Large intestine (tissue), 3 donors: ENCODE results near the gene KDM6A. TPM values are rescaled to one million over a fixed set of nuclear protein-coding genes. Genes with fewer than 3 reads are reported as not detected.
"Not testable (repeated sequence)": the region's sequence is repeated elsewhere in the genome, so short reads cannot be mapped to it uniquely, and the experiment has no call there.

Experiments used
- DNase-seq, 2 donors: peaks; one replicate each; pipeline versions ENCODE4 v3.0.0 to v3.0.0-alpha.2; 2013
- H3K27ac ChIP-seq: one replicate; pipeline ENCODE4 v1.5.1; 2013; ENCODE audit warnings: low read length
- H3K27me3 ChIP-seq: 2 replicates; pipeline ENCODE4 v1.6.1; 2013; ENCODE audit warnings: low read length; ENCODE audit not compliant: control insufficient read depth, insufficient read depth
- H3K36me3 ChIP-seq: 2 replicates; pipeline ENCODE4 v1.6.1; 2013; ENCODE audit warnings: low read length; ENCODE audit not compliant: control insufficient read depth, insufficient read depth
- H3K4me1 ChIP-seq: one replicate; pipeline ENCODE4 v1.6.1; 2013; ENCODE audit warnings: low read length; ENCODE audit not compliant: control insufficient read depth, insufficient read depth
- H3K4me3 ChIP-seq: one replicate; pipeline ENCODE4 v1.5.1; 2013; ENCODE audit warnings: low read length
- H3K9me3 ChIP-seq: one replicate; pipeline ENCODE4 v1.6.1; 2013; ENCODE audit warnings: mild to moderate bottlenecking, low read depth, low read length, moderate library complexity; ENCODE audit not compliant: control insufficient read depth
- WGBS: methylation state at CpG from one replicate; pipeline ENCODE4 v1.1.5; 2013; ENCODE audit warnings: low lambda C conversion rate; ENCODE audit not compliant: insufficient coverage; 5-methylcytosine and 5-hydroxymethylcytosine counted together
- polyA plus RNA-seq: library from polyadenylated mRNA; unstranded; fragments of 120-200 nt; gene quantifications from one replicate; pipeline ENCODE4 v1.2.1, GENCODE V29; 2013

KDM6A gene
- polyA plus RNA-seq, 1 donor = 26.8 TPM

DNA sequence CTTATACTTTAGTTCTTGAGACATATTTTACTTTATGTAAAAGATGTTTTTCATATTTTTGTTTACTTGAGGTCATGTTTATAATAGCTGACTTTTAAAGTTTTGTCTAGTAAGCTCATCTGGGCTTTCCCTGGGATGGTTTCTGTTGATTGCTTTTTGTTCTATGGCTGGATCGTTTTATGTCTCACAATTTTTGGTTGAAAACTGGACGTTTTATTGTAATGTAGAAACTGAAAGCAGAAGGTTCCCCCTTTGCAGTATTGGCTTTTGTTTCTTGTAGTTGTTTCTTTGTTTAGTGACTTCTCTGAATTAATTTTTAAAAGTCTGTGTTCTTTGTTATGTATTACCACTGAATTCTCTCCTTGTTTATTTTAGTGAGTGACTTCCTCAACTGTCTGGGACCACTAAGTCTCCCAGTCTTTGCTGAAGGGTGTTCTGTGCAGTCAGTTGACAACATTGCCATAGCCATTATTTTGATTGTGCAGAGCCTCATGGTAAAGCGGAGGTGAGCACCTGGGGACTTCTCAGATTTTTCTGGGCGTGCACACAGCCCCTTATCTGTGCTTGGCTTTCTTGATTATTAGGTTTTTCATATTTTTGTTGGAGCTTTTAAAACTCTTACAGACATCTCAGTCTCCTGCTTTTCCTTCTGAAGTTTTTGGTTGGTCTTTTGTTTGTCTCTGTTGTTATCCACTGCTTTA lies 31.0 kb downstream of the KDM6A start:
- no peak overlapping the region for H3K27ac ChIP-seq
- no peaks in the 10 kb centered on the region for H3K4me1 ChIP-seq
- WGBS = no CpG with 5 or more reads among the region's 4 CpGs

DNA sequence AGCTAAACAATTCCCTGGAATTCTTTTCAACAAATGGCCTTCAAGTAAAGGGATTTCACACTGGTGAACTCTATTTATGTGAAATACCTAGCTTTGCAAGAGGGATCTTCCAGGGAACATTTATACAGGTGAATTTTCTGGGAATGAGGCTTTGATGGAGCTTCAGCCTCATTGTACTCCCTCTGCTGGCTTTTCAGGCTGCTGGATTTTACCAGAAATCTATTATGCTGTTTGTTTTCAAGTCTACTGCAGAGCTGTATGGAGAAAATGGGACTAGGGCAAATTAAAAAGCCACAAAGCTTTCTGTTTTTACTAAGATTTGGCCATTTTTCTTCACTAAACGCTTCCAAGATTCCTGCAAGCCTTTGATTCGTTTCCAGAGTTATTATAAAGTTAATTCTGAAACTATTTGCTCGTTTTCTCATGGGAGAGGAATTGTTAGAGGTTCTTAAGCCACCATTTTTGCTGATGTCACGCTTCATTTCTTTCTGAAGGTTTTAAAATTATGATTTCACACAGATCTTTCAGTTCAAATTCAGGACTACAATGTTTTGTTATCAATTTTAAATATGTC lies 31.6 kb downstream of the KDM6A start:
- DNase-seq = no peak
- Histone ChIP-seq H3K4me3 (no peak overlapping the region), H3K36me3 (no peaks in the 10 kb centered on the region), H3K9me3 (peaks cover 2% of the 10 kb centered on the region), H3K4me1 (no peaks in the 10 kb centered on the region), H3K27ac (no peak overlapping the region), H3K27me3 (no peaks in the 10 kb centered on the region)
- WGBS = no CpG with 5 or more reads among the region's 4 CpGs

More for the DNA sequence above, 31.0 kb downstream of the KDM6A start:
- DNase-seq = no peak
- no peaks in the 10 kb centered on the region for H3K36me3 ChIP-seq
- H3K9me3 ChIP-seq = peaks cover 2% of the 10 kb centered on the region
- H3K4me3 ChIP-seq = no peak overlapping the region
- no peaks in the 10 kb centered on the region for H3K27me3 ChIP-seq

DNA sequence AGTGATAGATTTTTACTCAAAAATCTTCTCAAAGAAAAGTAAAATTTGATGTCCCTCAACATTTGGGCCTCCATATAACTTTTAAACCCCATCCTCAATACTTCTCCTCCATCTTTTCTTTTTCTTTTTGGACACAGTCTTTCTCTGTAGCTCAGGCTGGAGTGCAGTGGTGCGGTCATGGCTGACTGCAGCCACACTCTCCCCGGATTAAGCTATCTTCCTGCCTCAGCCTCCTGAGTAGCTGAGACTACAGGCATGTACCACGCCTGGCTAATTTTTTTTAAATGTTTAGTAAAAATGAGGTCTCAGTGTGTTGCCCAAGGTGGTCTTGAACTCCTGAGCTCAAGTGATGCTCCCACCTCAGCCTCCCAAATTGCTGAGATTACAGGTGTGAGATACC lies 33.1 kb downstream of the KDM6A start:
- WGBS = no CpG with 5 or more reads among the region's 3 CpGs
- H3K4me3 ChIP-seq = no peak overlapping the region
- H3K27ac ChIP-seq = no peak overlapping the region
- no peaks in the 10 kb centered on the region for H3K36me3 ChIP-seq
- DNase-seq = no peak
- H3K9me3 ChIP-seq = peaks cover 2% of the 10 kb centered on the region
- H3K27me3 ChIP-seq = no peaks in the 10 kb centered on the region
- no peaks in the 10 kb centered on the region for H3K4me1 ChIP-seq

DNA sequence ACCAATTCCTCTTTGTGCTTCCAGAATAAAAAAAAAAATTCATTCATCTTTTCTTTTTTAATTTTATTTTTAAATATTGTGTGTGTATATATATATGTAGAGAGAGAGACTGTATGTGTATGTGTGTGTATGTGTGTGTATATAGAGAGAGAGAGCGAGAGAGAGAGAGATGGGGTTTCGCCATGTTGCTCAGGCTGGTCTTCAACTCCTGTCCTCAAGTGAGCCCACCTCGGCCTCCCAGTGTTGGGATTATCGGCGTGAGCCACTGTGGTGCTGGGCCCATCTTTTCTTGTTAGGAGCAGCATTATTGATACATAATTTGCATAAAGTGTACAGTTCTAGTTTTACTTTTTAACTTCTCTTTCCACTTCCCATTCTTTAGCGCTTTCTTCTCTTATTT lies 33.6 kb downstream of the KDM6A start:
- Histone ChIP-seq H3K9me3 (peaks cover 7% of the 10 kb centered on the region), H3K4me1 (no peaks in the 10 kb centered on the region), H3K4me3 (no peak overlapping the region), H3K27me3 (no peaks in the 10 kb centered on the region), H3K36me3 (no peaks in the 10 kb centered on the region), H3K27ac (no peak overlapping the region)
- no CpG with 5 or more reads among the region's 6 CpGs for WGBS
- no peak for DNase-seq

DNA sequence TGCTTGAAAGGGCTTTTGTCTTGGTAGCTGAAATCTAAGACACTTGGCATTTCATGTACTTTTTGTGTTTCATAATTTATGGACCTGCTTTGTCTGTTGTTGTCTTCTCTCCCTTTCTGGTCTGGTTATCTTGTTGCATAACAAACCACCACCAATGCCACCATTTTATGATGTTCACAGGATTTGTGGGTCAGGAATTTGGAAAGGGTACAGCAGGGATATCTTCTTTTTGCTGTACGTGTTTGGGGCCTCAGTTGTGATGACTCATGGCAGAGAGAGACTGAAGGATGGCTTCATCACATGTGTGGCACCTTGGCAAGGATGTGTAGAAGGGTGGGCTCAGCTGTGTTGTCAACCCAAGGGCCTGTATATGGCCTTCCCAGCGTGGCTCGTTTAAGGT lies 35.2 kb downstream of the KDM6A start:
- no CpG with 5 or more reads among the region's 3 CpGs for WGBS
- Histone ChIP-seq H3K4me3 (no peak overlapping the region), H3K4me1 (no peaks in the 10 kb centered on the region), H3K27ac (no peak overlapping the region), H3K36me3 (no peaks in the 10 kb centered on the region), H3K9me3 (peaks cover 12% of the 10 kb centered on the region), H3K27me3 (no peaks in the 10 kb centered on the region)
- DNase-seq = no peak

DNA sequence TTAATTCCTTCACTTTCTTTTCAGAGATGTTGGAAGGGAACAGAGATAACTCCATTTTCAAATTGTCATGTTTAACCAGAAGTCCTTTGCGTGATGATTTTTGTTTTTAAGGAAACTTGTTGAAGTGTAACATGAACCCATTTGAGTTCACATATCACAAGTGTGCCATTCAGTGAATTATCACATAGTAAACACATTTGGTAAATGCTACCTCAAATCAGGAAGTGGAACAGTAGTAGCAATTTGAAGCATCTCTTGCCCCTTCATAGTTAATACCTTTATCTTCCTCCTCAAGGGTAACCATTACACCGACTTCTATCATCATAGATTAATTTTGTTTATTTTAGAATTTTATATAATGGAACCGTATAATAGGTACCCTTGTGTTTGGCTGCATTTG lies 35.8 kb downstream of the KDM6A start:
- Histone ChIP-seq H3K27me3 (no peaks in the 10 kb centered on the region), H3K4me1 (peaks cover 3% of the 10 kb centered on the region)

DNA sequence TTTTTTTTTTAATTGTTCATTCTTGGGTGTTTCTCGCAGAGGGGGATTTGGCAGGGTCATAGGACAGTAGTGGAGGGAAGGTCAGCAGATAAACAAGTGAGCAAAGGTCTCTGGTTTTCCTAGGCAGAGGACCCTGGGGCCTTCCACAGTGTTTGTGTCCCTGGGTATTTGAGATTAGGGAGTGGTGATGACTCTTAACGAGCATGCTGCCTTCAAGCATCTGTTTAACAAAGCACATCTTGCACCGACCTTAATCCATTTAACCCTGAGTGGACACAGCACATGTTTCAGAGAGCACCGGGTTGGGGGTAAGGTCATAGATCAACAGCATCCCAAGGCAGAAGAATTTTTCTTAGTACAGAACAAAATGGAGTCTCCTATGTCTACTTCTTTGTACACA lies 37.5 kb downstream of the KDM6A start:
- H3K27me3 ChIP-seq, H3K36me3 ChIP-seq, H3K4me1 ChIP-seq, DNase-seq, H3K27ac ChIP-seq, H3K4me3 ChIP-seq: not testable (repeated sequence)
- no CpG with 5 or more reads among the region's 4 CpGs for WGBS
- peaks cover 12% of the 10 kb centered on the region for H3K9me3 ChIP-seq

More for the DNA sequence above, 35.8 kb downstream of the KDM6A start:
- H3K9me3 ChIP-seq = peaks cover 12% of the 10 kb centered on the region
- H3K36me3 ChIP-seq = no peaks in the 10 kb centered on the region
- no CpG with 5 or more reads among the region's 3 CpGs for WGBS
- no peak overlapping the region for H3K4me3 ChIP-seq
- DNase-seq = no peak
- H3K27ac ChIP-seq = no peak overlapping the region

DNA sequence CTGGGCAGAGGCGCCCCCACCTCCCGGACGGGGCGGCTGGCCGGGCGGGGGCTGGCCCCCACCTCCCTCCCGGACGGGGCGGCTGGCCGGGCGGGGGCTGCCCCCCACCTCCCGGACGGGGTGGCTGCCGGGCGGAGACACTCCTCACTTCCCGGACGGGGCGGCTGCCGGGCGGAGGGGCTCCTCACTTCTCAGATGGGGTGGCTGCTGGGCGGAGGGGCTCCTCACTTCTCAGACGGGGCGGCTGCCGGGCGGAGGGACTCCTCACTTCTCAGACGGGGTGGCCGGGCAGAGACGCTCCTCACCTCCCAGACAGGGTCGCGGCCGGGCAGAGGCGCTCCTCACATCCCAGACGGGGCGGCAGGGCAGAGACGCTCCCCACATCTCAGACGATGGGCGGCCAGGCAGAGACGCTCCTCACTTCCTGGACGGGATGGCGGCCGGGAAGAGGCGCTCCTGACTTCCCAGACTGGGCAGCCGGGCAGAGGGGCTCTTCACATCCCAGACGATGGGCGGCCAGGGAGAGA lies 38.1 kb downstream of the KDM6A start:
- H3K27ac ChIP-seq, H3K36me3 ChIP-seq, H3K27me3 ChIP-seq, H3K4me3 ChIP-seq, H3K4me1 ChIP-seq, DNase-seq: not testable (repeated sequence)
- no CpG with 5 or more reads among the region's 45 CpGs for WGBS
- H3K9me3 ChIP-seq = peaks cover 12% of the 10 kb centered on the region

DNA sequence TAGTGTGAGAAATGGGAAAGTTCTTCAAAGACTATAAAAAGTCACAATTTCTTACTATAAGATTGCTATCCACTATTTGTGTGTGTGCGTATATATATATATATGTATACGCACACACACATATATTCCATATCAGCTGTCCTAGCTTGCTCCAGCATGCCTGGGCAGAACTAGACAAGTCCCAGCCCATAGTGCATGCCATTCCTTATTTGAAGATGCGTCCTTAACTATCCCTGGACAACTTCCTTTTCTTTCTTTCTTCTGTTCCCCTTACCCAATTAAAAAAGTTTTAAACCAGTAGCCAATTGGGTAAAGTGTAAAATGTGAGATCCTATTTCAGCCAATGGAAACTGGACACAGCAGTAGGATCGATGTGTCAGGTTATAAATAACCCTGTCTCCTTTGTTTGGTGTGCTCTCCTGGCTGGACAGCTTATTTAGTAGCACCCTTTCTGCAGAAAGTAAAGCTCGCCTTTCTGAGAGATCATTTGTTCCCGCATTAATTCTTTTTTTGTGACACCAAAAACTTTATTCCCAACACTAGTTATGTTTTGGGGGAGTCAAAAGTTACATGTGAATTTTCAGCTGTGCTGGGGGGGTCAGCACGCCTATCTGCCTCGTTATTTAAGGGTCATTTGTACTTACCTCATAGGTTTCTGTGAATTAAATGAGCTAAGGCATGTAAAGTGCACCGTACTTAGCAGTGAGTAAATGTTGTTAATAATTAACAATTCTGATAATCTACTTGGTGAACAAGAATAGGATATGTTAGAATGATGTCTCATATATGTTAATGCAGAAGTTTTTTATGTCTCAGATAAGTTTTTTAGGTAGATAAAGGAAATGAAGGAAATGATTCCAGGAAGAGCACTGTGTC lies 40.9 kb downstream of the KDM6A start:
- H3K9me3 ChIP-seq = peaks cover 12% of the 10 kb centered on the region
- H3K36me3 ChIP-seq = no peaks in the 10 kb centered on the region
- peak overlapping the region; percentile 59 for H3K27ac ChIP-seq
- no peak overlapping the region for H3K4me3 ChIP-seq
- H3K4me1 ChIP-seq = peaks cover 10% of the 10 kb centered on the region
- peak in 1 of 2 donors; percentile 14 for DNase-seq
- WGBS = 0% methylated on average over 1 of the region's 9 CpGs
- no peaks in the 10 kb centered on the region for H3K27me3 ChIP-seq

DNA sequence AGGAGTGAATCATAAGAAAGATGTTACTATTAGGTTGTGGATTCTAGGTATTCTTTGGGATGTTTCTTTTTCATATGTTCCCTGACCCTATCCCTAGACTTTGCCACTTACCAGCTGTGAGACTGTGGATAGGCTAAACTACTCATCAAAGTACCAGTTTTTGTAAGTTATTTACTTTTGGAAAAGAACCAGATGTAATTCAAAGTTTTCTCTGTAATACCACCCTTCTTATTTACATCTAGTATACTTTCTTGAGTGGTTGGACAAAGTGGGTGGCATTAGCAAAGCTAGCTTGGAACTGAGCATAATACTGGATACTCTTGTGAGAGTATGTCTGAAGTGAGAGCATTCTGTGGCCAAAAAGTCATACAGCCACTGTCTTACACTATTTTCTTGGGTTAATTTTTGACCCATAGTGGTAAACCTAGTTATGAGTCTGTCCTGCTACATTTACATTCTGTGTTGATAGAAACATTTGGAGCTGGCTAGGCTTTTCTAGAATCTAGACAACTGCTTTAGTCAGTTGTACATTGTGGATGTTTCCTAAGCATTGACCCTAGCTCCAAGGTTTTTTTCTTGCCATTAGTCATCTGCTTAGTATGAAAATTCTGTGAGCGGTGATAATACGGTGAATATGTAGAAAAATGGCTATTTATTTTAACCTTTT lies 41.7 kb downstream of the KDM6A start:
- Histone ChIP-seq H3K36me3 (no peaks in the 10 kb centered on the region), H3K4me3 (no peak overlapping the region), H3K27me3 (no peaks in the 10 kb centered on the region), H3K4me1 (peaks cover 10% of the 10 kb centered on the region), H3K27ac (peak overlapping the region; percentile 59), H3K9me3 (peaks cover 12% of the 10 kb centered on the region)
- DNase-seq = peak in 1 of 2 donors; percentile 14
- WGBS = no CpG with 5 or more reads among the region's 2 CpGs
